Keratinocyte (primary cell): ENCODE data around the gene TGFBI. TPM values are rescaled to one million over a fixed set of nuclear protein-coding genes. Genes with fewer than 3 reads are reported as not detected.

ENCODE experiments used
- DNase-seq: peaks from one replicate; pipeline ENCODE4 v3.0.0-alpha.2; 2011; ENCODE audit warnings: low read depth, missing footprints, low spot score
- FAIRE-seq: peaks from 2 replicates; lab custom pipeline; 2011; peaks lifted over from hg19 to GRCh38; lab: Jason Lieb, UNC
- H2AFZ ChIP-seq: 2 replicates; pipeline ENCODE4 v1.6.0; 2012; ENCODE audit warnings: low read length, control low read depth, inconsistent platforms; ENCODE audit not compliant: control insufficient read depth
- H3K27ac ChIP-seq: 2 replicates; pipeline ENCODE4 v1.5.1; 2011; ENCODE audit warnings: low read length; ENCODE audit not compliant: control insufficient read depth, insufficient read depth
- H3K27me3 ChIP-seq: 3 replicates; pipeline ENCODE4 v1.6.0; 2011; ENCODE audit warnings: low read length; ENCODE audit not compliant: control insufficient read depth, insufficient read depth; ENCODE audit errors: extremely low read depth
- H3K36me3 ChIP-seq, 2 experiments: 2 replicates in 1 of 2; 3 replicates in 1 of 2; pipeline ENCODE4 v1.5.1; 2011; ENCODE audit warnings: low read length in 2 of 2, mild to moderate bottlenecking in 1 of 2; ENCODE audit not compliant: control insufficient read depth in 2 of 2, insufficient read depth in 2 of 2; ENCODE audit errors: extremely low read depth in 1 of 2
- H3K4me1 ChIP-seq: 3 replicates; pipeline ENCODE4 v1.5.1; 2011; ENCODE audit warnings: low read length; ENCODE audit not compliant: control insufficient read depth, insufficient read depth; ENCODE audit errors: extremely low read depth
- H3K4me2 ChIP-seq: 3 replicates; pipeline ENCODE4 v1.6.0; 2011; ENCODE audit warnings: low read depth, low read length; ENCODE audit not compliant: control insufficient read depth, insufficient read depth; ENCODE audit errors: extremely low read depth
- H3K4me3 ChIP-seq, 3 experiments: fragments of 200-600 bp in 1 of 3; sonication (generic) in 1 of 3; 2 replicates in 2 of 3; 3 replicates in 1 of 3; pipeline ENCODE4 v1.5.1; 2011 to 2016; ENCODE audit warnings: low read length in 3 of 3, mild to moderate bottlenecking in 3 of 3, control low read depth in 2 of 3, inconsistent platforms in 1 of 3, low read depth in 1 of 3, mixed read lengths in 1 of 3, mixed run types in 1 of 3, moderate library complexity in 1 of 3; ENCODE audit not compliant: control insufficient read depth in 2 of 3, insufficient read depth in 2 of 3; ENCODE audit errors: extremely low read depth in 1 of 3
- H3K79me2 ChIP-seq: 2 replicates; pipeline ENCODE4 v1.6.0; 2012; ENCODE audit warnings: low read length; ENCODE audit not compliant: control insufficient read depth, insufficient read depth
- H3K9ac ChIP-seq: 3 replicates; pipeline ENCODE4 v1.6.0; 2011; ENCODE audit warnings: low read length; ENCODE audit not compliant: control insufficient read depth, insufficient read depth; ENCODE audit errors: extremely low read depth
- H3K9me1 ChIP-seq: 3 replicates; pipeline ENCODE4 v1.6.0; 2011; ENCODE audit warnings: low read length; ENCODE audit not compliant: control insufficient read depth, insufficient read depth; ENCODE audit errors: extremely low read depth
- H3K9me3 ChIP-seq: 2 replicates; pipeline ENCODE4 v1.5.1; 2012; ENCODE audit warnings: low read depth, low read length; ENCODE audit not compliant: control insufficient read depth
- H4K20me1 ChIP-seq: 3 replicates; pipeline ENCODE4 v1.6.0; 2011; ENCODE audit warnings: low read length; ENCODE audit not compliant: control insufficient read depth, insufficient read depth; ENCODE audit errors: extremely low read depth
- CTCF ChIP-seq, 3 experiments: IDR thresholded peaks in 1 of 3; conservative IDR thresholded peaks in 1 of 3; optimal IDR thresholded peaks in 1 of 3; 2 replicates in 2 of 3; 3 replicates in 1 of 3; pipeline versions ENCODE3 to v1.5.1; 2011; ENCODE audit warnings: low read length in 3 of 3, mild to moderate bottlenecking in 3 of 3, moderate library complexity in 2 of 3, control low read depth in 1 of 3, inconsistent platforms in 1 of 3; ENCODE audit not compliant: insufficient read depth in 2 of 3; ENCODE audit errors: extremely low read depth in 1 of 3
- EZH2 ChIP-seq: IDR thresholded peaks from one replicate; pipeline ENCODE4 v1.6.1; 2012; ENCODE audit warnings: inconsistent platforms, mild to moderate bottlenecking, low read length, moderate library complexity
- dilution Hi-C: fragments of 300-500 bp; cut with MboI; formaldehyde crosslinking; loops from one replicate; pipeline ENCODE4 v1.7.0; 2020; ENCODE audit warnings: low sequenced_read_pairs; ENCODE audit not compliant: extremely low pct_ligation_motif_present
- polyA plus RNA-seq, 5 experiments: library from polyadenylated mRNA; depleted of rRNA in 3 of 5; stranded (reverse) in 3 of 5; stranded (forward) in 1 of 5; unstranded in 1 of 5; fragments of >200 nt; gene quantifications; 1 replicate in 1 of 5; 2 replicates in 3 of 5; 3 replicates in 1 of 5; pipeline versions ENCODE4 v1.2.1 to v1.2.3, GENCODE V29; 2011 to 2012; ENCODE audit warnings: missing spikeins in 2 of 5, low read depth in 1 of 5, low replicate concordance in 1 of 5

Gene TGFBI
- polyA plus RNA-seq, 1 donor (not counting 4 experiments of a cell fraction or from before 2014, with no cell fraction given) = 270 TPM

GRCh38 chr5:135996611-135997010 lies 32.2 kb upstream of the TGFBI start:
- Histone ChIP-seq H3K36me3 (no peaks in the 10 kb centered on the region), H4K20me1 (no peaks in the 10 kb centered on the region), H3K79me2 (no peaks in the 10 kb centered on the region), H3K4me2 (no peak overlapping the region), H2AFZ (no peak overlapping the region), H3K4me3 (no peak overlapping the region), H3K4me1 (peaks cover 7% of the 10 kb centered on the region), H3K9me1 (no peaks in the 10 kb centered on the region), H3K27me3 (no peaks in the 10 kb centered on the region), H3K9ac (no peak overlapping the region), H3K27ac (no peak overlapping the region), H3K9me3 (no peaks in the 10 kb centered on the region)
- no peak for FAIRE-seq
- dilution Hi-C loops = no loop called here
- no peak for TF ChIP-seq CTCF (optimal IDR thresholded peaks at IDR 0.05 in 1 of 3, IDR thresholded peaks at IDR 0.05 in 1 of 3, conservative IDR thresholded peaks at IDR 0.05 in 1 of 3; ENCODE audit: extremely low read depth in 1 of 3, insufficient read depth in 2 of 3, low read length in 3 of 3)
- TF ChIP-seq EZH2 = no peak
- DNase-seq = no peak

GRCh38 chr5:135997673-135998335 lies 31.0 kb upstream of the TGFBI start:
- dilution Hi-C loops = no loop called here
- Histone ChIP-seq H3K79me2 (no peaks in the 10 kb centered on the region), H3K9me3 (no peaks in the 10 kb centered on the region), H3K36me3 (no peaks in the 10 kb centered on the region), H2AFZ (no peak overlapping the region), H3K4me2 (no peak overlapping the region), H3K9ac (no peak overlapping the region), H3K4me3 (no peak overlapping the region), H4K20me1 (no peaks in the 10 kb centered on the region), H3K9me1 (no peaks in the 10 kb centered on the region), H3K27me3 (no peaks in the 10 kb centered on the region), H3K4me1 (peaks cover 7% of the 10 kb centered on the region), H3K27ac (no peak overlapping the region)
- FAIRE-seq = no peak
- DNase-seq = no peak
- TF ChIP-seq EZH2 (no peak), CTCF (optimal IDR thresholded peaks at IDR 0.05 in 1 of 3, IDR thresholded peaks at IDR 0.05 in 1 of 3, conservative IDR thresholded peaks at IDR 0.05 in 1 of 3; ENCODE audit: extremely low read depth in 1 of 3, insufficient read depth in 2 of 3, low read length in 3 of 3) (no peak)
